Loucy (cell line): Measurements from ENCODE around the gene APPL2.

Experiments used
- EZH2phosphoT487 ChIP-seq: fragments of 200-600 bp; IDR thresholded peaks from 2 replicates; pipeline ENCODE4 v1.6.1; 2018; ENCODE audit warnings: antibody characterized with exemption, mild to moderate bottlenecking, moderate library complexity, borderline replicate concordance
- TF ChIP-seq, protein P1 (sequence below): fragments of 200-600 bp; sonication (generic); conservative IDR thresholded peaks from 2 replicates; pipeline ENCODE4 v1.5.1; 2014; ENCODE audit warnings: mild to moderate bottlenecking, antibody characterized with exemption, low read length

DNA sequence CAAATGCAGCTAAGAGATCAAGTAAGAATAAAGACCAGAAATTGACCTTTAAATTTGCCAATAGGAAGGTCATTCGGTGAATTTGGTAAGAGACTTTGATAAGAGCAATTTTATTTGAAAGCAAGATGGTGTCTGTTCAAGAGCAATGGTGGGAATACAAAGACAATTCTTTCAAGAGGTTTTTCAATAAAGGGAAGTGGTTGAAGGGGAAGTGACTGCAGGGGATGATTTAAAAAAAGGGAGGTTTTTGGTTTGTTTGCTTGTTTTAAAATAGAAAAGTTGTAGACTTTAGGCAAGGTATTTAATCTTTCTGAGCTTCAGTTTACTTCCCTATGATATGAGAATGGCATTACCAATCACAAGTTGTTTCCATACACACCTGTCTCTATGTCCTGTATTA is 4.3 kb upstream of the APPL2 start:
- TF ChIP-seq, protein P1, sequence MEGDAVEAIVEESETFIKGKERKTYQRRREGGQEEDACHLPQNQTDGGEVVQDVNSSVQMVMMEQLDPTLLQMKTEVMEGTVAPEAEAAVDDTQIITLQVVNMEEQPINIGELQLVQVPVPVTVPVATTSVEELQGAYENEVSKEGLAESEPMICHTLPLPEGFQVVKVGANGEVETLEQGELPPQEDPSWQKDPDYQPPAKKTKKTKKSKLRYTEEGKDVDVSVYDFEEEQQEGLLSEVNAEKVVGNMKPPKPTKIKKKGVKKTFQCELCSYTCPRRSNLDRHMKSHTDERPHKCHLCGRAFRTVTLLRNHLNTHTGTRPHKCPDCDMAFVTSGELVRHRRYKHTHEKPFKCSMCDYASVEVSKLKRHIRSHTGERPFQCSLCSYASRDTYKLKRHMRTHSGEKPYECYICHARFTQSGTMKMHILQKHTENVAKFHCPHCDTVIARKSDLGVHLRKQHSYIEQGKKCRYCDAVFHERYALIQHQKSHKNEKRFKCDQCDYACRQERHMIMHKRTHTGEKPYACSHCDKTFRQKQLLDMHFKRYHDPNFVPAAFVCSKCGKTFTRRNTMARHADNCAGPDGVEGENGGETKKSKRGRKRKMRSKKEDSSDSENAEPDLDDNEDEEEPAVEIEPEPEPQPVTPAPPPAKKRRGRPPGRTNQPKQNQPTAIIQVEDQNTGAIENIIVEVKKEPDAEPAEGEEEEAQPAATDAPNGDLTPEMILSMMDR, result no peak
- no peak for TF ChIP-seq EZH2phosphoT487
